NCI-H2107 (cell line): Measurements from ENCODE around the gene AEBP2.
"Not testable (repeated sequence)": the region's sequence is repeated elsewhere in the genome, so short reads cannot be mapped to it uniquely, and the experiment has no call there.

Experiments used
- DNase-seq: peaks from one replicate; lab custom pipeline; 2025; lab: John Stamatoyannopoulos, UW

AEBP2 gene

DNA sequence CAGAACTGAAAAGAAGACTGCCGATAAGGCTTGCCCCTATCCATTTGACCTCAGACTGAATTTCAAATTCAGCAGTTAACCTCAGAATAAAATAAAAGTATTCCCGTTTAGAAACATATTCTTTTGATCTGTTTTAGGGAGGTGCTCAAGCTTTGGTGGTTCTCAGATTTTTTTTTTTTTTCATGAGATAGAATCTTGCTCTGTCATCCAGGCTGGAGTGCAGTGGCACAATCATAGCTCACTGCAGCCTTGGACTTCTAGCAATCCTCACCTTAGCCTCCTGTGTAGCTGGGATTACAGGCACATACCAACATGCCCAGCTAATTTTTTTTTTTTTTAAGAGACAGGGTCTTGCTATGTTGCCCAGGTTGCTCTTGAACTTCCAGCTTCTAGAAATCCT lies 15.5 kb downstream of the AEBP2 start:
- no peak for DNase-seq

DNA sequence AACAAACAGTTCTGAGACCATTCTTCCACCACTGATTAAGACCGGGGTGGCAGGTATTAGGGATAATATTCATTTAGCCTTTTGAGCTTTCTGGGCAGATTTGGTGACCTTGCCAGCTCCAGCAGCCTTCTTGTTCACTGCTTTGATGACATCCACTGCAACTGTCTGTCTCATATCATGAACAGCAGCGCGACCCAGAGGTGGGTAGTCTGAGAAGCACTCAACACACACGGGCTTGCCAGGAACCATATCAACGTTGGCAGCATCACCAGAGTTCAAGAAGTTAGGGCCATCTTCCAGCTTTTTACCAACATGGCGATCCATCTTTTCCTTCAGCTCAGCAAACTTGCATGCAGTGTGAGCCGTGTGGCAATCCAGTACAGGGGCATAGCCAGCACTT lies 16.9 kb downstream of the AEBP2 start:
- no peak for DNase-seq

DNA sequence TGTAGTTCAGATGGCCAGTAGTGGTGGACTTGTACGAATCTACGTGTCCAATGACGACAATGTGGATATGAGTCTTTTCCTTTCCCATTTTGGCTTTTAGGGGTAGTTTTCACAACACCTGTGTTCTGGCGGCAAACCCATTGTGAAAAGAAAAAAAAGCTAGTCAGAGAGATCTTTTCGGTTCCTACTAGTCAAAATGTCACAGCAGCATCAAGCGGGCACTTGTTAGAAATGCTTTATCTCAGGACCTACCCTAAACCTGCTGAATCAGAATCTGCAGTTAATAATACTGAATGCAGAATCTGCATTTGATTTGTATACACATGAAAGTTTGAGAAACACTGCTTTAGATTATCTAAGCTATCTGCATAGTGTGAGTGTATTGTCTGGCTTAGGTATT lies 18.3 kb downstream of the AEBP2 start:
- DNase-seq, result no peak

GRCh38 chr12:19458733-19459132 lies 19.4 kb downstream of the AEBP2 start:
- no peak for DNase-seq

DNA sequence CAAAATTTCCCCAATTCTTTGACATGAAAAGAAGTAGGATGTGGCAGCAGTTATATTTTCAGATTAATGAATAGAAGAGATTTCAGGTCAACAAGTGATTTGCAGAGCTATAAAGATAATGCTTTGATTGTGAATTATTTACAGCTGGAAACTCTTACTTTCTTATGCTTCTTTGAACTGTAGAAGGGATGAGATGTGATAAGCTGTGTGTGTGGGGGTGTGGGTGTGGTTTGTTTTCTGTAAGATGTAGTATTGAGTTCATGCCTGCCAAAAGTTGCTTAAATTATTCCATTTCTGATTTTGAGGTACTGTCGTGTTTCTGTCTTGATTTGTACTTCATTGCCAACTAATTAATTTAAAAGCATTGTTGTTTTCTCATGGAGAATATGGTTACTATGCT lies 22.7 kb downstream of the AEBP2 start:
- DNase-seq, result no peak

DNA sequence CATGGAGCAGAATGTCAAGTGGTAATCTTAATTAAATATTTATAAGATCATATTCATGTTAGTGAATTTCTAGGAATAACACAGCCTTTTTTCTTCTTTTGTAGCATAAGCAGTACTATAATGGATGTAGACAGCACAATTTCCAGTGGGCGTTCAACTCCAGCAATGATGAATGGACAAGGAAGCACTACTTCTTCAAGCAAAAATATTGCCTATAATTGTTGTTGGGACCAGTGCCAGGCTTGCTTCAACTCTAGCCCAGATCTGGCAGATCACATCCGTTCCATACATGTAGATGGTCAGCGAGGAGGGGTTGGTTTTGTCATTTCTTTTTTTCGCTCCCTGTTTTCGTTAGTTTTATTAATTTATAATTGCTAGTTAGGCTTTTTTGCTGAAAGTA lies 23.1 kb downstream of the AEBP2 start:
- no peak for DNase-seq

GRCh38 chr12:19464192-19464580 lies 24.9 kb downstream of the AEBP2 start:
- DNase-seq, result no peak

DNA sequence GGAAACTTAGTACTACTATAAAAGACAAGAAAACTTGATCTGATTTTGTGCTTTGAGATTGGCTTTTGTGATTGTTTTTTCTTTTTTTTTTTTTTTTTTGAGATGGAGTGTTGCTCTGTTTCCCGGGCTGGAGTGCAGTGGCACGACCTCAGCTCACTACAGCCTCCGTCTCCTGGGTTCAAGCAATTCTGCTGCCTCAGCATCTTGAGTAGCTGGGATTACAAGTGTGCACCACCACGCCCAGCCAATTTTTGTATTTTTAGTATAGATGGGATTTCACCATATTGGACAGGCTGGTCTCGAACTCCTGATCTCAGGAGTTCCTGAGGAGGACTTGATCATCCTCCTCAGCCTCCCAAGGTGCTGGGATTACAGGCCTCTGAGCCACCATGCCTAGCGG lies 26.4 kb downstream of the AEBP2 start:
- no peak for DNase-seq

- DNase-seq, result no peak
These were observed 34.9 kb downstream of the AEBP2 start for GRCh38 chr12:19474147-19474546.

DNA sequence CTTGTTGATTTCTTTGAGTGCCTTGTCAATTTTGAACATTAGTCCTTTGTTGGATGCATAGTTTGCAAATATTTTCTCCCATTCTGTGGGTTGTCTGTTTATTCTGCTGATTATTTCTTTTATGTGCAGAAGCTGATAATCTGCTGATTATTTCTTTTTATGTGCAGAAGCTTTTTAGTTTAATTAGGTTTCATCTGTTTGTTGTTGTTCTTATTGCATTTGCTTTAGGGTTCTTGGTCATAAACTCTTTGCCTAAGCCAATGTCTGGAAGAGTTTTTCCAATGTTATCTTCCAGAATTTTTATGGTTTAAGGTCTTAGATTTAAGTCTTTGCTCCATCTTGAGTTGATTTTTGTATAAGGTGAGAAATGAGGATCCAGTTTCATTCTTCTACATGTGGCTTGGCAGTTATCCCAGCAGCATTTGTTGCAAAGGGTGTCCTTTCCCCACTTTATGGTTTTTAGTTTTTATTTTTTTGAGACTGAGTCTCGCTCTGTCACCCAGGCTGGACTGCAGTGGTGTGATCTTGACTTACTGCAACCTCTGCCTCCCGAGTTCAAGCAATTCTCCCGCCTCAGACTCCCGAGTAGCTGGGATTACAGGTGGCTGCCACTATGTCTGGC lies 36.7 kb downstream of the AEBP2 start:
- DNase-seq, result not testable (repeated sequence)

DNA sequence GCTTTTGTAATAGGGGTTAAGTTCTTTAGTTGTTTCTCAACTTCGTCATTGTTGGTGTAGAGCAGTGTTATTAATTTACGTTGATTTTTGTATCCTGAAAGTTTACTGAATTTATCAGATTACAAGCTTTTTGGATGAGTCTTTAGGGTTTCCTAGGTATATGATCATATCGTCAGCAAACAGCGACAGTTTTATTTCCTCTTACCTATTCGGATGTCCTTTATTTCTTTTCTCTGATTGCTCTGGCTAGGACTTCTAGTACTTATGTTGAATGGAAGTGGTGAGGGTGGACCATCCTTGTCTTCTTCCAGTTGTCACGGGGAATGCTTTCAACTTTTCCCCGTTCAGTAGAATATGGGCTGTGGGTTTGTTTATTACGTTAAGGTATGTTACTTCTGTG lies 37.8 kb downstream of the AEBP2 start:
- DNase-seq, result no peak

DNA sequence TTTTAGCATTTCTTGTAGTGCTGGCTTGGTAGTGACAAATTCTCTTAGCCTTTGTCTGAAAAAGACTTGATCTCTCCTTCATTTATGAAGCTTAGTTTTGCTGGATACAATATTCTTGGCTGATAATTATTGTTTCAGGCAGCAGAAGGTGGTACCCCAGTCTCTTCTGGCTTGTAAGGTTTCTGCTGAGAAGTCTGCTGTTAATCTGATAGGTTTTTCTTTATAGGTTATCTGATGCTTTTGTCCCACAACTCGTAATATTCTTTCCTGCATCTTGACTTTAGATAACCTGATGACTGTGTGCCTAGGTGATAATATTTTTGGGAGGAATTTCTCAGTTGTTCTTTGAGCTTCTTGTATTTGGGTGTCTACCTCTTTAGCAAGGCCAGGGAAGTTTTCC lies 41.2 kb downstream of the AEBP2 start:
- DNase-seq, result no peak

DNA sequence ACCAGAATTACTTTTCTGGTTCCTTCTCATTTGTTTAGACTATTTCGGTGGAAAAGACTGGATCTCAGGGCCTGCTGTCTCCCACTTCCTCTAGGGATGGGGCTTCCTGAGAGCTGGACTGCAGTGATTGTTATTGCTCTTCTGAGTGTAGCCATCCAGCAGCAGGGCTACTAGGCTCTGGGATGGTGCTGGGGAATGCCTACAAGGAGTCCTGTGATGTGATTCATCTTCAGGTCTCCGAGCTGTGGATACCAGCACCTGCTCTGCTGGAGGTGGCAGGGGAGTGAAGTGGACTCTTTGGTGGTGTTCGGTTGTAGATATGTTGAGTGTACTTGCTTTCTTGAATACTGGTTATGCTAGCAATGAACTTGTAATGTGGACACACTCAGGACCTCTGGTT lies 42.7 kb downstream of the AEBP2 start:
- DNase-seq, result no peak

DNA sequence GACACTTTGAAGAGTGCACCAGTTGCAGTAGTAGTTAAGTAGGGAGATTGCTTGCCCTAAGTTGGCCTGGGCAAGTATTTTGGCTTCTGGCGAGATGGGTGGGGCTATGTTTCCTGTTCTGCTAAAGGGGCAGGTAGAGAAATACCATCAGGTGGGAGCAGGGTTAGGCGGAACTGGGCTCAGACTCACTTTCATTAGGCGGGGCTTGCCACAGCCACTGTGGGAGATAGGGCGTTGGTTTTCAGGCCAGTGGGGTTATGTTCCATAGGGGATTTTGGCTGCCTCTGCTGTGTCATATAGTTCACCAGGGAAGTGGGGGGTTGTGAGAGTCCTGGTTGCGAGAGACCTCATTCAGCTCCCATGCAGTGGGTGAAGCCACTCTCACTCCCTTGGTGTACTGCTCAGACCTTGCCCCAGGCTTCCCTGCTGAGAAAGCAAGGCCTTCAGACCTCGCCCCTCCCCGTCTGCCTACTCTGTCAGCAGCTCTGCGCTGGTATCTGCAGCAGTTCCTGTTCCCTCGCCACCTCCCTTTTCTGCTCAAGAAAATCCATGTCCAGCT lies 43.3 kb downstream of the AEBP2 start:
- DNase-seq, result no peak

- no peak for DNase-seq
These were observed 44.4 kb downstream of the AEBP2 start for GRCh38 chr12:19483727-19484126.

GRCh38 chr12:19484738-19485137 lies 45.4 kb downstream of the AEBP2 start:
- DNase-seq, result no peak

GRCh38 chr12:19485240-19485639 lies 45.9 kb downstream of the AEBP2 start:
- DNase-seq, result no peak

- DNase-seq, result no peak
These were observed 49.9 kb downstream of the AEBP2 start for GRCh38 chr12:19489168-19489567.

DNA sequence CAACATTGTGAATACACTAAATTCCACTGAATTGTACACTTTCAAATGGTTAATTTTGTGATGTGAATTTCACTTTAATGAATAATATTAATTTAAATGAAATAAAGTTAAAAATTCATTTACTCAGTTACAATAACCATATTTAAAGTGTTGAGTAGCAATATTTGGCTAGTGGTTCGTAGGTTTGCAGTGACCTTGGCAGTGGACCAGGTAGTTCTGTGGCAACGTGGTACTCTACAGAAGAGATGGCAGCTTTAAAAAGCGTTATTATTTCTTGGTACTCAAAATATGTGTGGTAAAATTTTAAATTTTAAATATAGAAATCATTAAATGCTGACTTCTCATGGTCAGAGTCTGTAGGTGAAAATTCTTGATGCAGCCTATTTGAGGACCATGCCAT lies 51.6 kb downstream of the AEBP2 start:
- no peak for DNase-seq

DNA sequence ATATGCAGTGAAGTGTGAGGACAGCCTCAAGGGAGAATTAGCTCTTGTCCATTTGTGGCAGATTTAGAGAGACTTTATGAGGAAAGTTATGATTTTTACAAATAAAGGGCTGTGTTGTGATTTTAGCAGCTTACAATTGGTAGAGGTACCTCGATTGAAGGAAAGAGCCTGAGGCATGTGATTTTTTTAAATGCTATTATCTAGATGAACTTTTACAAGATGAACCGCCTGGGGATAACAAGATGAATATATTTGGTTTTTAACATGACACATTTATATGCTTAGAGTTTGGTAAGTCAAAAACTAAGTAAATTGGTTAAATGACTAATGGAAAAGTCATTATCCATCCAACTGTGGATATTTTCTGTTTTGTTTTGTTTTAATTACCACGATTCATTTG lies 52.6 kb downstream of the AEBP2 start:
- DNase-seq, result no peak

DNA sequence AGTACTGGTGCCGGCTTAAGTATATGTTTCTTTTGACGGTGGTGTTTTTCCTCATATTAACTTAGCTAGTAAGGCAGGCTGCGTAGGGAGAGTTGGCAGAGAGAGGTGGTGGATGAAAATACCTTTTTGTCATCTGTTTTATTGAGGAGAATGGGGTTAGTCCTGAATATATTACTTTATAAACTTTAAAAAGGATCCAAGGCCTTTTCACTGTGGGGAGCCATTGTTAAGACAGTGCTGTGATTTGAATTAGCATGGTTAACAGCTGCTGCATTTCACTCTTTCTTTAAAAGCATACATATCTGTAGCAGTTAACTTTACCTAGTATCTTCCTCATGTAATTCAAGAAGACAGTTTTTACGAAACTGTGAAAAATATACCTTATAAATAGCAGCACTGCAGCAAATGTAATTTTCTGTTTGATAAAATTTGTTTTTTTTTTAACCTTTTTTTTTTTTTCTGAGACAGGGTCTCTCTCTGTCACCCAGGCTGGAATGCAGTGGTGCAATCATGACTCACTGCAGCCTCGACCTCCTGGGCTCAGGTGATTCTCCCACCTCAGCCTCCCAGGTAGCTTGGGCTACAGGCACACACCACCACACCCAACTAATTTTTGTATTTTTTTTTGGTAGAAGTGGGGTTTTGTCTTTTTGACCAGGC lies 57.1 kb downstream of the AEBP2 start:
- no peak for DNase-seq

DNA sequence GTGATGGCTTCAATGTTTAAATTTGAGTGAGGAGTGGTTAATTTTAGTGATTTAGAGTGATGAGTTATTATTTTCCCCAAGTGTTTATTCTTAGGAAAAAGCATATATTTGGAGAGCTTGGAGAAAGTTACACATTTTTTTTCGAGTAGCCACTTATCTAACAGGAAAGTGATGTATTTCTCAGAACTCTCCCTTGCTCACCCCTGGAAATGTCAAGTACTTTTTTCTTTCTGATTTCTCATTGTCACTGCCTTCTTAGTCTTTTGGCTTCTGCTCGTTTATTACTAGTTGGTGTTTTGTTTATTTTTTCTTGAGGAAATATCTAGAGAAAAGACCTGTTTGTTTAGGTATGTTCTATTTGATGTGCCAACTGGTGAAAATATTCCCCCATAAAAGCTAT lies 58.8 kb downstream of the AEBP2 start:
- DNase-seq, result no peak

GRCh38 chr12:19499030-19499429 lies 59.7 kb downstream of the AEBP2 start:
- DNase-seq, result no peak

DNA sequence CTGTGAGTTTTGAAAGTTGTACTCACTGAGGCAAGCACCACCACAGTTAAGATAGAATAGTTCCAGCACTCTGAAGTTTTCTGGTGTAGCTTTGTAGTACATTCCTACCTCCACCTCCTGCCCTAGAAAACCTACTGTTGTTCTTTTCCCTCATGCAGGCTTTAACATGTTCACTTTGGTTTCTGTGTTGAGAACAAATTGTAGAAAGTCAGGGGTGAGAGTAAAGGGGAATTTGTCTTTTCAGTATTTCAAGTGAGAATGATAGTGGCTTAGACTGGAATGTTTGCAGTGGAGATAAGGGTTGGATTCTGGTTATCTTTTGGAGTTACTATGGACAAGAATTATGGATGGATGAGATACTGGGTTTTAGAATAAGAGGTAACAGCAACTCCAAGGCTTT lies 67.2 kb downstream of the AEBP2 start:
- no peak for DNase-seq
